ENCODE measurements around the gene TBXT.
"Not testable (repeated sequence)": the region's sequence is repeated elsewhere in the genome, so short reads cannot be mapped to it uniquely, and the experiment has no call there.

TBXT gene

GRCh38 chr6:166169549-166170421 is 2.1 kb upstream of the TBXT start:
- DNase-seq = no peak

GRCh38 chr6:166168616-166169548 is 1.2 kb upstream of the TBXT start:
- DNase-seq = no peak

- DNase-seq = no peak
These were observed 356 bp downstream of the TBXT start for GRCh38 chr6:166167258-166167731.

- no peak for DNase-seq
These were observed 1.1 kb downstream of the TBXT start for GRCh38 chr6:166166314-166167257.

- DNase-seq = no peak
These were observed 1.9 kb downstream of the TBXT start for GRCh38 chr6:166165558-166166313.

GRCh38 chr6:166162599-166163342 is 4.9 kb downstream of the TBXT start:
- no peak for DNase-seq

- no peak for DNase-seq
These were observed 9.6 kb downstream of the TBXT start for GRCh38 chr6:166157930-166158617.

- no peak for DNase-seq
These were observed 10.7 kb downstream of the TBXT start for GRCh38 chr6:166156942-166157341.

- DNase-seq = no peak
These were observed 13.7 kb downstream of the TBXT start for GRCh38 chr6:166153966-166154365.

- DNase-seq = no peak
These were observed 15.0 kb downstream of the TBXT start for GRCh38 chr6:166152660-166153059.

- no peak for DNase-seq
These were observed 15.9 kb downstream of the TBXT start for GRCh38 chr6:166151798-166152197.

GRCh38 chr6:166145751-166146150 is 21.9 kb downstream of the TBXT start:
- no peak for DNase-seq

GRCh38 chr6:166143011-166143410 is 24.6 kb downstream of the TBXT start:
- no peak for DNase-seq

- no peak for DNase-seq
These were observed 39.8 kb downstream of the TBXT start for GRCh38 chr6:166127624-166128472.

- not testable (repeated sequence) for DNase-seq
These were observed 44.5 kb downstream of the TBXT start for GRCh38 chr6:166123115-166123514.

GRCh38 chr6:166121726-166122125 is 45.9 kb downstream of the TBXT start:
- DNase-seq = no peak

GRCh38 chr6:166119116-166119911 is 48.3 kb downstream of the TBXT start:
- DNase-seq = no peak

- DNase-seq = no peak
These were observed 52.0 kb downstream of the TBXT start for GRCh38 chr6:166115609-166116008.
